GM18520 (cell line): ENCODE data around the gene ADD2.

ENCODE experiments used
- ATAC-seq: cut with Tn5 transposase; IDR thresholded peaks from one replicate; pipeline ENCODE4 v1.9.1; 2021; ENCODE audit not compliant: unreplicated experiment

The ADD2 gene

DNA sequence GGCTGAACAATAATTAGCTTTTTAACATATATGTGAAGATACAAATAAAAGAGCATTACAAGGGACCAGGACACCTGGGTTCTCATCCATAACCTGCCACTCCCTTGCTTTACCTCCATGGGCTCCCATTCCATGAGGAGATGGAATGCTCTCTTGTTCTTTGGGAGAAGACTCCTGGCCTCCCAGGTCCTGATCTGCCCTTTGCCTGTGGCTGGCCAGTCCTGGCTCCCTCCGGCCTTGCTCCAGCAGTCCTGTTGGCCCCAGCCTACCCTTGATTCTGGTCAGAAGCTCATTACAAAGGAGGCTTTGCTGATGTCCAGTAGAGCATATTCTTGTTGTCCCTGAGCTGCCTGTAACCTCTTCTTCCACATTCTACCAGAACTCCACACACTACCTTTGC lies 60.3 kb downstream of the ADD2 start:
- ATAC-seq, result no peak

DNA sequence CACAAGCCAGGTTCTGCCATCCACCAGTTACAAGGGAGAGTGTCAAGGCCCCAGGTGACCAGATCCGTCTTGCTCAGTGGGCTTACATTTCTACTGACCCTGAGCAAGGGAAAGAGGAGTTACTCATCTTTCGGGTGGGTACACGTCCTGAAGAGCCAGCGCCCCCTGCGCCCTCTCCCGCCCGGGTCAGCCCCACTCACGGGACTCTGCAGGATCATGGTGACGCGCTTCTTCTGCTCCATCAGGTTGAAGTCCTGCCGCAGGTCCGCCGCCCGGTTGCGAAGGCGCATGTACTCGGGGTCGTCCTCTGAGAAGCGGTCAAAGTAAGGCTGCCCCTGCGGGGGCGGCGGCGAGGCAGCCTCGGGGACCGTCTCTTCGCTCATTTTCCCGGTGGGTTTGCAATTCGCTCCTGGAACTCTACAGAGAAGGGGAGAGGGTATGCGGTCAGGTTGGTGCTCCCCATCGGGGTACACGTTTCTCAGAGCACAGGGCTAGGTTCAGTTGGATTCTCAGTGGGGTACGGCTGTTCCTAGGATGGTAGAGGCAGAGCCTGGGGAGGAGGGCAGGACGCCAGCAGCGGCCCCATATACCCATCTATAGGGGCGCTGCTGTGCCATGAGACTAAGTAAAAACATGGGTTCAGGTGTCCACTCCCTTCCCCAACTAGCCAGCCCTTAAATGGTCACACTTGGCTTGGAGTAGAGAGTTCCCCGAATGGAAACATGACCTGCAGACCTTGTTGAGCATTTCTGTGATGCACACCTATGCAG lies 61.8 kb downstream of the ADD2 start:
- no peak for ATAC-seq

GRCh38 chr2:70705160-70705850 lies 62.7 kb downstream of the ADD2 start:
- ATAC-seq, result no peak

DNA sequence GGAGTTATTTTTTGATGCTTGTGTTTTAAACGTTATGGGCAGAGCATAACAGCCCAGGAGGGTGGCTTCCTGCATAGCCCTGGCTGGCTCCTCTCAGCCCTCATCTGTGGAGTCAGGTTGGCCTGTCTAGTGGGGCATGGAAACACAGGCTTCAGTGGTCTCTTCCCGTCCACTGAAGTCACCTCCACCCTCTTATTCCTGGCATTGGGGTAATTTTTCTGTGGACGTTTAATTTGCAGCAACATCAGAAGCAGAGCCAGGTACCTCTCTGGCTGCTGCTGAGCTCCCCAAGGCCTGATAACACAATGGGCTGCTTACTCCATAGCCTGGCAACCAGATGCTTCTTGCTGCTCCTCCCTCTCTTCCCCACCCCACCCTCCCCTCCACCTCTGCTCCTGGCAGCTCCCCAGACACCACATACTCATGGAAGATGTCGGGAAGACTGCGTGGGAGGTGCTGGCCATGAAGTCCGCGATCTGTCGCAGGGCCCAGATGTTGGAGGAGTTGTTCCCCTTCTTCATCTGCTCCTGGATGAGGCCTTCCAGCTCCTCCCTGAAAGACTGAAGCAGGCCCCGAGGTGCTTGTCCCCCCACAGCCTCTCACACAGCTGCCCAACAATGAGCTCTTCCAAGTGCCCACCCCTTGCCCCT lies 64.0 kb downstream of the ADD2 start:
- no peak for ATAC-seq

DNA sequence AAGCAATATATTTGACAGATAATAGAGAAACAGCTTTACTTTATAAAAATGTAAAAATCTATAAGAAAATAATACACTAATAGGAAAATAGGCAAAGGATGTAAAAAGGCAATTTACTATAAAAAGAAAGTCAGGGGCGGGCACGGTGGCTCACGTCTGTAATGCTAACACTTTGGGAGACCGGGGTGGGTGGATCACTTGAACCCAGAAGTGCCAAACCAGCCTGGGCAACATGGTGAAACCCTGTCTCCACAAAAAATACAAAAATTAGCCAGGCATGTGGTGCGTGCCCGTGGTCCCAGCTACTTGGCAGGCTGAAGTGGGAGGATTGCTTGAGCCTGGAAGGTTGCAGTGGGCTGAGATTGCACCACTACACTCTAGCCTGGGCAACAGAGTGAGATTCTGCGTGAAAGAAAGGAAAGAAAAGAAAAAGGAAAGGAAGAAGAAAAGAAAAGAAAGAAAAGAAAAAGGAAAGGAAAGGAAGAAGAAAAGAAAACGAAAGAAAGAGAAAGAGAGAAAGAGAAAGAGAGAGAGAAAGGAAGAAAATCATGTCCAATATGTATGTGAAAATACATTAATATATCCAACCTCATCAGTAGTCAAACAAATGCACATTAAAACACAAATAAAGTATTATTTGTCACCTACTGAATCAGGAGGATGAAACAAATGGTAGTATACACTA lies 65.1 kb downstream of the ADD2 start:
- no peak for ATAC-seq

DNA sequence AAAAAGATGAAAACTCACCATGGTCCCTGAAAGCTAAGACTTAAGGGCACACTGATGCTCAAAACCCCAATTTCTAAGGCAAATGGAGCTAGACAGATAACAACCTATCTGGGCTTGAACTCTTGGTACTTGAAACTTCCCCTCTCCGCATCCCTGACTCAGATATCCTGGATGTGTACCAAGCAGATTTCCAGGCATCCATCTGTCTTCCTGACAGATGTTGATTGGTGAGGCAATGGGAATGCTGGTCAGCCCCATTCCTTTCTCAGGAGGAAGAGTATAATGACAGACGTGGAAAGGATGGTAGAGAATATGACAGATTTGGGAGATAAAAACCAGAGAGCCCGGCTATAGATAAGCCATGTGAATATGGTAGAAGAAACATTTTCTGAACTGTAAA lies 69.2 kb downstream of the ADD2 start:
- ATAC-seq, result no peak

- ATAC-seq, result no peak
Observed at GRCh38 chr2:70697603-70698383, 70.2 kb downstream of the ADD2 start.

- no peak for ATAC-seq
Observed at GRCh38 chr2:70696142-70696541, 71.9 kb downstream of the ADD2 start.

DNA sequence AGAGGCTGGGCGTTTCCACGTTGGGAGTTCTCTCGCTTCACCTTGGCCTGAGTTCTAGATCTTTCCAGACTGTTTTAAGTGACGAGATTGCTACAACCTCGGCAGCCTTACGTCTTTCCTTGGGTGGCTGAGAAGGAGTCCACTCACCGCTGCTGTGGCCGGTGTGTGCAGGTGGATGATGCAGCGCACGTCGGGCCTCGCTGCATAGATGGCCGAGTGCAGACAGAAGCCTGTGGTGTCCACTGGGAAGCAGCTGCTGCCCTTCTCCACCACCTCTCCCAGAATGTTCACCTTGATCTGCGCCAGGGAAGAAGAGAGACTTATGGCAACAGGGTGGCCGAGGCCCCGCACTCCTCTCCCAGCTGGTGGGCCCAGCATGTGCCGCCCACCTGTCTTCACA lies 75.7 kb downstream of the ADD2 start:
- no peak for ATAC-seq

- ATAC-seq, result no peak
Observed at GRCh38 chr2:70691497-70692140, 76.4 kb downstream of the ADD2 start.

- ATAC-seq, result no peak
Observed at GRCh38 chr2:70690846-70691245, 77.2 kb downstream of the ADD2 start.

- ATAC-seq, result no peak
Observed at GRCh38 chr2:70688427-70688826, 79.6 kb downstream of the ADD2 start.

DNA sequence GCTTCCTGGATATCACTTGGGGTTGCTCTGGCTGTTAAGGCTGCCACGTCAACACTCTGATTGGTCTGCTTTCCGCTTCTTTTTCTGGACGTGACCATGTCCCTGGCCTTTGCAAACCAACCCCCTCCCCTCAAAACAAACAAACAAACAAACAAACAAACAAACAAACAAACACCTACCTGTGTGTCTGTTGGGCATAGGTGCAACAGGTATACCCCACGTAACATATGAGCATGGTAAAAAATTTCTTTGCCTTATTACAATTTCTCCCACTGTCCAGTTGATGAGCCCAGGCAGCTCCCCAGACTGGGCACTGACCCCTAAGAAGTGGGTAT lies 80.6 kb downstream of the ADD2 start:
- ATAC-seq, result no peak

DNA sequence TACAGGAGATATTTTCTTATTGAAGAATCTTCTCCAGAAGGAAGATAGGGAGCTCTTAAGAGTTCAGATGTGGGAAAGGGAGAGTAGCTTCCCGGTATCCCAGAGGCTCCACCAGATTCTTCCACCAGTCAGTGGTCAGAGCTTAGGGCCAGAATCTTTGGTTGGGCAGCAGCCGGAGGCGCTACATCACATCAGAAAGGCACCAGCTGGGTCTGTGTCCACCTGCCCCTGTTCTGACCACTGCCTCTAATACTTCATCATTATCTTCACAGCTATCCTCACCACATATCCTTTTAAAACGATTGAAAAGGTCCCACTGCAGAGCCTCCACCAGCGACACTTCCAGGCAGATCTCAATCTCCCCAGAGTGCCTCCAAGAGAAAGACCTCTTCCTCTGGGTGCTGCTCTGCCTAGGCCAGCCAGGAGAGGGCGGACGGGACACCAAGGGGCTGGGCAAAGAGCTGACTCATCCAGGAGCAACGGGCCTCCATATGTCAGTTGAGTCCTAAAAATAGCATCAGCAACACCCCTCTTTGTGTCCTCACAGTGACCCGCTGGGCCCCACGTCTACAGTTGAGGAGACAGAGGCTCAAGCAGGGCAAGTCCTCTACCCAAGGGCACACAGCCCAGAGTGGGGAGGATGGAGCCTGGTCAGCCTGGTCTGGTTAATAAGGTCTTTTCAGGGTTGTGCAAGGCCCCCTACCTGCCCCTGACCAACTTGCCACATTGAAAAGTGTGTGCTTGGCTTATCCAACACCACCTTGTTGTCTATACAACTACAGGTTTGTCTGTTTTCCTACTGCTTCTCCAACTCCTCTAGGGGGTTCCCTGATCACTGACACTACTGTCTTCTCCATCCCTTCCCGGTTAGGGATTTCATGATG lies 81.2 kb downstream of the ADD2 start:
- ATAC-seq, result no peak

DNA sequence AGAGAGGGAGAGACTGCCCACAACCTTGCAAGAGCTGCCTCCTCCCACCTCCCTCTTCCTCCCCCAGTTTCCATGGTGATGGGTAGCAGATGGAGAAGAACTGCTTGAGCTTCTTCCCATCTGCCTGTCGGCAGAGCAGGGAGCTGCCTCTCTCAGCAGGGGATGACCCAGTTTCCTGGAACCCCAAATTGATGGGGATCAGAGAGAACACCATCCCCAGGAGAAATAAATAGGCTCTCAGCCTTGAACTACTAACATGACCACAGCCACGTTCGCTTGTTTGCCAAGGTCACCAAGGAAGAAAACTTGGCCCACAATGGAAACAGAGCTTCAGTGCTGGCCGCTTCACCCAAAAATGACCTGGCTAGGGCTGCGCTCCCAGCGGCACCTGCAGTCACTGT lies 82.2 kb downstream of the ADD2 start:
- no peak for ATAC-seq

DNA sequence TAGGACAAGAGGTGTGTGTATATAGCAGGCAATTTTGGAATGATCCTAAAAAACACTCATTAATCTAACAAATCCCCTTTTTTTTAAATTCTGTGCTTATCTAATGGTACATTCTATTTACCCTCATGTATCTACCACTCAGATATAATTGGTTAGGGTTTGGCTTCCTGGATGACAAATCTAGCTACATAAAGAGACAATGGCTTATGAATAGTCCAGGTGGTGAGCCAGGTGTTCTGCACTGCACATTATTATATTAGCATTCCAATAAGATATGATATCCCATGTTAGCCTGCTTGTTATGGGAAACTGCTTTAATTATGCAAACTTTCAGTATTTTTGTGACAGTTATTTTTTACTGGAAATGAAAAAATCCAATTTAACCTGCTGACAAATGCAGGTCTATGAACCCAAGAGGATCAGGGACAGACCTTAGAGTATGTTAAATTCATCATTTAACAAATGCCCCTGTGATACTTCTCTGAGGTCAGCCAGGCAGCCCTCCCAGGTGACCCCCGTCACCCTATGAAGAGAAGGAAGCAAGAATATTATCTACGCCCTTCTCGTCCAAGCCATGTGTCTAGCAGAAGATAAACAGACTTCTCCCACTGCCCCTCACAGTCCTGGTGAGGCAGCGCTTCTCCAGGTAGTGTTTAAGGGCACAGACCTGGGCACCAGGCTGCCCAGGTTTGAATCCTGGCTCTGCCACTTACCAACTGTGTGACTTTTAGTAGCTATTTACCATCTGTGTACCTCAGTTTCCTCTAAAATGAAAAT lies 83.0 kb downstream of the ADD2 start:
- no peak for ATAC-seq

GRCh38 chr2:70683455-70683854 lies 84.5 kb downstream of the ADD2 start:
- ATAC-seq, result no peak

- no peak for ATAC-seq
Observed at GRCh38 chr2:70680735-70681134, 87.3 kb downstream of the ADD2 start.

- ATAC-seq, result no peak
Observed at GRCh38 chr2:70679259-70679658, 88.7 kb downstream of the ADD2 start.
